Lower leg skin (tissue), 4 donors: ENCODE results near the gene SULF2. TPM values are rescaled to one million over a fixed set of nuclear protein-coding genes. Genes with fewer than 3 reads are reported as not detected.
A peak's percentile ranks its signal among the peaks of the same experiment; 100 is the strongest.

Experiments
- DNase-seq, 2 donors: peaks; one replicate each; pipeline ENCODE4 v3.0.0-alpha.2; 2019; ENCODE audit warnings: low spot score in 2 of 2
- H3K4me3 ChIP-seq: fragments of 200-600 bp; sonication (generic); 2 replicates; pipeline ENCODE4 v1.5.1; 2017; ENCODE audit warnings: mild to moderate bottlenecking, low read depth; ENCODE audit not compliant: poor library complexity, severe bottlenecking
- POLR2A ChIP-seq, 2 donors: fragments of 450-650 bp; IDR thresholded peaks; one replicate each; pipeline ENCODE4 v1.6.1; 2016 to 2017; ENCODE audit warnings: antibody characterized with exemption in 2 of 2, mild to moderate bottlenecking in 1 of 2, moderate library complexity in 1 of 2
- WGBS, 2 donors: methylation state at CpG; one replicate each; pipeline ENCODE4 v1.1.5; 2018; 5-methylcytosine and 5-hydroxymethylcytosine counted together
- intact Hi-C: fragments of 100-400 bp; cut with DNase I; formaldehyde crosslinking; loops from one replicate; pipeline ENCODE4 v1.15.0; 2023; ENCODE audit warnings: low total_unique reads
- total RNA-seq, 4 donors: library from RNA; depleted of rRNA; stranded (reverse); fragments of >200 nt; gene quantifications; one replicate each; pipeline ENCODE4 v1.1.0, GENCODE V29; 2016
- TF ChIP-seq, protein P1 (sequence below), 3 donors: fragments of 450-650 bp; IDR thresholded peaks; one replicate each; pipeline ENCODE4 v1.5.1; 2016; ENCODE audit warnings: antibody characterized with exemption in 3 of 3, mild to moderate bottlenecking in 3 of 3, moderate library complexity in 2 of 3

The SULF2 gene
- total RNA-seq, 4 donors from 2014 or later = 18.3 to 83.0 (median 28.0) TPM

DNA sequence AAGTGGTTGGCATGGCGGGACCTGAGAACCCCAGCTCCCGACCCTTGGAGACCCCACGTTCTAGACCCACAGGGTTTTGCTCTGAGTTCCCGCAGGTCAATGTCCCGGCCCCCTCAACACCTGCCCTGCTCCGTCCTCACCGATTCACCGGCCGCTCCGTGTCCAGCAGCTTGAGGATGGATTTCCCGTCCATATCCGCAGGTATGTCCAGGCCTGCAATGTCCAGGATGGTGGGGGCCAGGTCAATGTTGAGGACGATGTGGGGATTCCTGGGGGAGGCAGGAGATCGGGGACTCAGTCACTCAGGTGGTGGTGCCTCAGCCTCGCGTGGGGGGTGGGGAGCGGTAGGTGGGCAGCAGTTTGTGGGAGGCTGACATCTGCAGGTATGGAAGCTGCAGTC, 106.7 kb downstream of the SULF2 start:
- DNase-seq = no peak
- H3K4me3 ChIP-seq = no peak overlapping the region
- TF ChIP-seq, protein P1, sequence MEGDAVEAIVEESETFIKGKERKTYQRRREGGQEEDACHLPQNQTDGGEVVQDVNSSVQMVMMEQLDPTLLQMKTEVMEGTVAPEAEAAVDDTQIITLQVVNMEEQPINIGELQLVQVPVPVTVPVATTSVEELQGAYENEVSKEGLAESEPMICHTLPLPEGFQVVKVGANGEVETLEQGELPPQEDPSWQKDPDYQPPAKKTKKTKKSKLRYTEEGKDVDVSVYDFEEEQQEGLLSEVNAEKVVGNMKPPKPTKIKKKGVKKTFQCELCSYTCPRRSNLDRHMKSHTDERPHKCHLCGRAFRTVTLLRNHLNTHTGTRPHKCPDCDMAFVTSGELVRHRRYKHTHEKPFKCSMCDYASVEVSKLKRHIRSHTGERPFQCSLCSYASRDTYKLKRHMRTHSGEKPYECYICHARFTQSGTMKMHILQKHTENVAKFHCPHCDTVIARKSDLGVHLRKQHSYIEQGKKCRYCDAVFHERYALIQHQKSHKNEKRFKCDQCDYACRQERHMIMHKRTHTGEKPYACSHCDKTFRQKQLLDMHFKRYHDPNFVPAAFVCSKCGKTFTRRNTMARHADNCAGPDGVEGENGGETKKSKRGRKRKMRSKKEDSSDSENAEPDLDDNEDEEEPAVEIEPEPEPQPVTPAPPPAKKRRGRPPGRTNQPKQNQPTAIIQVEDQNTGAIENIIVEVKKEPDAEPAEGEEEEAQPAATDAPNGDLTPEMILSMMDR (IDR thresholded peaks at IDR 0.05) = no peak
- no peak for TF ChIP-seq POLR2A (IDR thresholded peaks at IDR 0.05)
- WGBS, 2 donors = 92 to 95% methylated on average over 17 of the region's 17 CpGs
- intact Hi-C loops = no loop called here

GRCh38 chr20:47677635-47678453, 107.4 kb downstream of the SULF2 start:
- H3K4me3 ChIP-seq = no peak overlapping the region
- TF ChIP-seq POLR2A (IDR thresholded peaks at IDR 0.05) = no peak
- TF ChIP-seq, protein P1 (IDR thresholded peaks at IDR 0.05) = peak in 1 of 3 donors; percentile 26
- DNase-seq = no peak
- intact Hi-C loops = loop anchor here (2.0 kb wide), 1 partner anchor 943 kb away; no protein-coding TSS in a partner anchor
- 53 to 57% methylated on average over 12 to 15 of the region's 15 CpGs for WGBS, 2 donors

DNA sequence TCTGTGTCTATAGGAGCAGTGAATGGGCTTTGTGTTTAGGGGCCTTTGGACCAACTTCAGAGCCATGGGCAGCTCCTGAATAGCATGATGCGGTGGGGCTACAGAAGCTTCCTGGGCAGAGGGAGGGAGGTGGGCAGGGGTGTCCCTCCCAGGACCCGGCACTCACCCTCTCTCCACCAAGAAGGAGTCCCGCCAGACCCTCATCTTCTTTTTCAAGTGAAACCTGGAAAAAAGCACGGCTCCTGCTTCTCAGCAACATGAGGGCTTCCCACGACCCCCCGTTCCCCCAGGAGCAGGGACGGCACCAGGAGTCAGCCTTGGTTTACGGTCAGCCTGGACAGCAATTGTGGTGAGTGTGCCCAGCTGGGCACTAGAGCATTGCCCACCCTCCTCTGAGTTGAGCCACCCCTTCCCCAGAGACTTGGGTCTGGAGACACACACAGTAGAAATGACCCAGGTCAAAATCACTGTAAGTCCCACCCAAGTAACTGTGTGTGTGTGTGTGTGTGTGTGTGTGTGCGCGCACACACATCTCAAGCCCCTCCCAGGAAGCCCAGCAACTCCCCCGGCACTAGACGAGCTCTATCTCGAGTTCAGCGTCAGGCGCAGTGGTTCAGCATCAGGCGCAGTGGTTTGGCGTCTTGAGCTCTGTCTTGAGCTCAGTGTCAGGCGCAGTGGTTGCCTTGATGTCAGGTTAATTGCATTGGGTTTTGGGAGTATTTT, 108.2 kb downstream of the SULF2 start:
- DNase-seq = no peak
- intact Hi-C loops = loop anchor here (2.0 kb wide), 1 partner anchor 944 kb away; no protein-coding TSS in a partner anchor

DNA sequence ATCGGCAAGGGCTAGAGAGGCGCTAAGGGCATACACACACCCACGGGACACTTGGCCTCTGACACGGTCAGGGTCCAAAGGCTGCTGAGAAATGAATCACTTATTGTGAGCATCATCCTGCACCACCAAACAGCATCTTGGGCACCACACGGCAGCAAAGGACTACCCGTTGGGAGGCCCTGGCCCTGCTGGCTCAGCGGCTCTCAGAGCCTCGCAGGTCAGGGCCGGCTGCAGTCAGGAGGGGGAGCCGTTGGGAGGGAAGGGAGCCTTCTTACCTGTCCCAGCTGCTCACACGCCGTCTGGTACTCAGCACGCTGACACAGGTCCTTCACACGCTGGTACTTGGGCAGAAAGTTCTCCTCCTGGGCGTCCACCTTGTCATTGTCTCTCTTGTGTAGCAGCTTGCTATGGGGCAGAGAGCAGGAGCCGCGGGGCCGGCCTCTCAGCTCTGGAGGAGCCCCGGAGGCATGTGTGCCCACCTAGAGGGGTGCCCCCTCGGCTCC, 109.0 kb downstream of the SULF2 start:
- WGBS, 2 donors = 84 to 94% methylated on average over 20 of the region's 20 CpGs
- intact Hi-C loops = loop anchor here (2.0 kb wide), 1 partner anchor 945 kb away; no protein-coding TSS in a partner anchor
- TF ChIP-seq POLR2A (IDR thresholded peaks at IDR 0.05) = no peak
- no peak overlapping the region for H3K4me3 ChIP-seq
- DNase-seq = no peak

More for the DNA sequence above, 108.2 kb downstream of the SULF2 start:
- WGBS, 2 donors = 81 to 83% methylated on average over 16 to 17 of the region's 18 CpGs
- no peak overlapping the region for H3K4me3 ChIP-seq
- no peak for TF ChIP-seq POLR2A (IDR thresholded peaks at IDR 0.05)
- TF ChIP-seq, protein P1 (IDR thresholded peaks at IDR 0.05) = no peak

GRCh38 chr20:47675190-47676142, 109.8 kb downstream of the SULF2 start:
- no peak overlapping the region for H3K4me3 ChIP-seq
- 84 to 91% methylated on average over 16 of the region's 16 CpGs for WGBS, 2 donors
- TF ChIP-seq, protein P1 (IDR thresholded peaks at IDR 0.05) = no peak
- TF ChIP-seq POLR2A (IDR thresholded peaks at IDR 0.05) = no peak
- DNase-seq = no peak
- intact Hi-C loops = loop anchor here (2.0 kb wide), 1 partner anchor 945 kb away; no protein-coding TSS in a partner anchor
